T-helper 17 cell (primary cell): Measurements from ENCODE around the gene NIPAL4. TPM values are rescaled to one million over a fixed set of nuclear protein-coding genes. Genes with fewer than 3 reads are reported as not detected.

ENCODE experiments used
- ATAC-seq: fragments of 150-1000 bp; cut with Tn5 transposase; 2 replicates; pipeline ENCODE4 v1.10.0; 2021; ENCODE audit warnings: mild to moderate bottlenecking, moderate library complexity
- DNase-seq, 3 donors: peaks; one replicate each; pipeline versions ENCODE4 v3.0.0 to v3.0.0-alpha.2; 2020 to 2021
- H3K9me3 ChIP-seq: one replicate; pipeline ENCODE4 v1.7.0; 2013; ENCODE audit warnings: low read length, mild to moderate bottlenecking; ENCODE audit not compliant: control insufficient read depth, poor library complexity, severe bottlenecking
- H3K27ac Mint-ChIP-seq: one replicate; pipeline ENCODE4 v1.8.0; 2022; ENCODE audit warnings: mild to moderate bottlenecking, moderate library complexity, mixed read lengths
- H3K27me3 Mint-ChIP-seq: one replicate; pipeline ENCODE4 v1.8.0; 2022; ENCODE audit warnings: mixed read lengths
- H3K36me3 Mint-ChIP-seq: one replicate; pipeline ENCODE4 v1.8.0; 2022; ENCODE audit warnings: low read depth, mixed read lengths
- H3K4me1 Mint-ChIP-seq: one replicate; pipeline ENCODE4 v1.8.0; 2022; ENCODE audit warnings: mild to moderate bottlenecking, mixed read lengths
- H3K4me3 Mint-ChIP-seq: one replicate; pipeline ENCODE4 v1.8.0; 2022; ENCODE audit warnings: mild to moderate bottlenecking, moderate library complexity, mixed read lengths
- total RNA-seq, 4 donors: library from RNA in 2 of 4; stranded (reverse) in 2 of 4; gene quantifications; one replicate each; pipeline ENCODE4 v1.2.3 and lab custom pipeline; 2022 to 2026

NIPAL4 gene
- total RNA-seq, 2 donors from 2014 or later = 1.5 to 2.3 TPM

GRCh38 chr5:157450024-157450423, 10.0 kb upstream of the NIPAL4 start:
- DNase-seq (no peak), ATAC-seq (no peak)
- Mint-ChIP-seq H3K36me3 (no peaks in the 10 kb centered on the region), H3K4me3 (no peak overlapping the region), H3K4me1 (peaks cover 6% of the 10 kb centered on the region), H3K27me3 (no peaks in the 10 kb centered on the region), H3K27ac (no peak overlapping the region)
- no peaks in the 10 kb centered on the region for H3K9me3 ChIP-seq

- ATAC-seq (no peak), DNase-seq (no peak)
- H3K4me1 Mint-ChIP-seq = peaks cover 10% of the 10 kb centered on the region
- H3K27me3 Mint-ChIP-seq = no peaks in the 10 kb centered on the region
- H3K9me3 ChIP-seq = no peaks in the 10 kb centered on the region
- no peaks in the 10 kb centered on the region for H3K36me3 Mint-ChIP-seq
- no peak overlapping the region for H3K27ac Mint-ChIP-seq
- H3K4me3 Mint-ChIP-seq = no peak overlapping the region
Measured at GRCh38 chr5:157451806-157452205, 8.2 kb upstream of the NIPAL4 start.

GRCh38 chr5:157454273-157454672, 5.7 kb upstream of the NIPAL4 start:
- no peak overlapping the region for H3K4me3 Mint-ChIP-seq
- H3K27ac Mint-ChIP-seq = no peak overlapping the region
- H3K27me3 Mint-ChIP-seq = no peaks in the 10 kb centered on the region
- no peaks in the 10 kb centered on the region for H3K36me3 Mint-ChIP-seq
- no peak for ATAC-seq
- peaks cover 4% of the 10 kb centered on the region for H3K4me1 Mint-ChIP-seq
- no peaks in the 10 kb centered on the region for H3K9me3 ChIP-seq
- DNase-seq = no peak

- no peak for DNase-seq
- Mint-ChIP-seq H3K27me3 (no peaks in the 10 kb centered on the region), H3K4me1 (peaks cover 4% of the 10 kb centered on the region), H3K27ac (no peak overlapping the region), H3K36me3 (no peaks in the 10 kb centered on the region), H3K4me3 (no peak overlapping the region)
- ATAC-seq = no peak
- no peaks in the 10 kb centered on the region for H3K9me3 ChIP-seq
Measured at GRCh38 chr5:157455057-157455456, 5.0 kb upstream of the NIPAL4 start.

- Mint-ChIP-seq H3K36me3 (no peaks in the 10 kb centered on the region), H3K4me1 (peaks cover 12% of the 10 kb centered on the region), H3K4me3 (no peak overlapping the region), H3K27me3 (peaks cover 2% of the 10 kb centered on the region), H3K27ac (no peak overlapping the region)
- ATAC-seq (no peak), DNase-seq (no peak)
- no peaks in the 10 kb centered on the region for H3K9me3 ChIP-seq
Measured at GRCh38 chr5:157456301-157456700, 3.7 kb upstream of the NIPAL4 start.

GRCh38 chr5:157457391-157457790, 2.6 kb upstream of the NIPAL4 start:
- no peak for ATAC-seq
- Mint-ChIP-seq H3K27me3 (peaks cover 8% of the 10 kb centered on the region), H3K4me3 (no peak overlapping the region), H3K27ac (no peak overlapping the region), H3K36me3 (no peaks in the 10 kb centered on the region), H3K4me1 (peaks cover 12% of the 10 kb centered on the region)
- H3K9me3 ChIP-seq = no peaks in the 10 kb centered on the region
- DNase-seq = no peak

GRCh38 chr5:157458835-157459234, 1.2 kb upstream of the NIPAL4 start:
- ATAC-seq (no peak), DNase-seq (no peak)
- no peaks in the 10 kb centered on the region for H3K9me3 ChIP-seq
- Mint-ChIP-seq H3K4me3 (no peak overlapping the region), H3K4me1 (peaks cover 13% of the 10 kb centered on the region), H3K36me3 (peaks cover 2% of the 10 kb centered on the region), H3K27ac (no peak overlapping the region), H3K27me3 (peaks cover 8% of the 10 kb centered on the region)

GRCh38 chr5:157460921-157461792, 1.1 kb downstream of the NIPAL4 start:
- ATAC-seq (no peak), DNase-seq (no peak)
- H3K27me3 Mint-ChIP-seq = peaks cover 8% of the 10 kb centered on the region
- peak overlapping the region; percentile 86 for H3K4me3 Mint-ChIP-seq
- H3K9me3 ChIP-seq = no peaks in the 10 kb centered on the region
- peaks cover 27% of the 10 kb centered on the region for H3K4me1 Mint-ChIP-seq
- peak overlapping the region; percentile 68 for H3K27ac Mint-ChIP-seq
- peaks cover 4% of the 10 kb centered on the region for H3K36me3 Mint-ChIP-seq

- Mint-ChIP-seq H3K27ac (no peak overlapping the region), H3K4me1 (peaks cover 32% of the 10 kb centered on the region), H3K36me3 (peaks cover 4% of the 10 kb centered on the region), H3K4me3 (no peak overlapping the region), H3K27me3 (peaks cover 8% of the 10 kb centered on the region)
- no peaks in the 10 kb centered on the region for H3K9me3 ChIP-seq
- ATAC-seq = no peak
- no peak for DNase-seq
Measured at GRCh38 chr5:157463081-157463480, 3.1 kb downstream of the NIPAL4 start.

GRCh38 chr5:157463621-157464518, 3.9 kb downstream of the NIPAL4 start:
- no peaks in the 10 kb centered on the region for H3K9me3 ChIP-seq
- peaks cover 4% of the 10 kb centered on the region for H3K36me3 Mint-ChIP-seq
- peak overlapping the region; percentile 34 for H3K27ac Mint-ChIP-seq
- peak overlapping the region; percentile 19 for H3K4me3 Mint-ChIP-seq
- ATAC-seq (no peak), DNase-seq (no peak)
- H3K27me3 Mint-ChIP-seq = peaks cover 8% of the 10 kb centered on the region
- peaks cover 32% of the 10 kb centered on the region for H3K4me1 Mint-ChIP-seq

- H3K9me3 ChIP-seq = no peaks in the 10 kb centered on the region
- peaks cover 33% of the 10 kb centered on the region for H3K4me1 Mint-ChIP-seq
- H3K27me3 Mint-ChIP-seq = peaks cover 8% of the 10 kb centered on the region
- peak; percentile 55 for ATAC-seq
- peaks cover 4% of the 10 kb centered on the region for H3K36me3 Mint-ChIP-seq
- DNase-seq = no peak
- peak overlapping the region; percentile 34 for H3K27ac Mint-ChIP-seq
- peak overlapping the region; percentile 19 for H3K4me3 Mint-ChIP-seq
Measured at GRCh38 chr5:157464519-157465171, 4.6 kb downstream of the NIPAL4 start.

GRCh38 chr5:157468293-157468965, 8.4 kb downstream of the NIPAL4 start:
- ATAC-seq = no peak
- Mint-ChIP-seq H3K27ac (no peak overlapping the region), H3K36me3 (peaks cover 6% of the 10 kb centered on the region), H3K27me3 (no peaks in the 10 kb centered on the region), H3K4me3 (no peak overlapping the region), H3K4me1 (peaks cover 28% of the 10 kb centered on the region)
- H3K9me3 ChIP-seq = no peaks in the 10 kb centered on the region
- no peak for DNase-seq
